IMR-90 (cell line): ENCODE measurements around the gene KCNJ1. TPM values are rescaled to one million over a fixed set of nuclear protein-coding genes. Genes with fewer than 3 reads are reported as not detected.

Experiments used
- ATAC-seq: fragments of 200-7000 bp; cut with Tn5 transposase; 2 replicates; pipeline ENCODE4 v1.9.1; 2020; ENCODE audit warnings: low read depth, mild to moderate bottlenecking, moderate library complexity
- BruUV-seq: library from RNA; stranded (reverse); fragments of 400-500 nt; replicated peaks from 2 replicates; lab custom pipeline; 2021; lab: Mats Ljungman, UMichigan
- CTCF ChIA-PET: fragments of 300-600 bp; formaldehyde crosslinking; extraction: SDS; loops from one replicate; lab custom pipeline; 2021; ENCODE audit warnings: antibody characterized with exemption; lab: Yijun Ruan, JAX
- POLR2A ChIA-PET: fragments of 300-600 bp; sonication (Branson Sonifier 250); formaldehyde crosslinking; loops from one replicate; lab custom pipeline; 2022; ENCODE audit warnings: antibody characterized with exemption; ENCODE audit not compliant: unreplicated experiment; lab: Charles Lee
- DNase-seq: peaks from one replicate; pipeline ENCODE4 v3.0.0; 2013
- H2AFZ ChIP-seq: replicated peaks from 2 replicates; pipeline ENCODE3; 2013; ENCODE audit warnings: low read length, mild to moderate bottlenecking; ENCODE audit not compliant: poor library complexity
- H2AK5ac ChIP-seq: 2 replicates; pipeline ENCODE4 v1.6.1; 2013; ENCODE audit warnings: low read depth, low read length, inconsistent platforms
- H2AK9ac ChIP-seq: replicated peaks from 2 replicates; pipeline ENCODE3; 2013; ENCODE audit warnings: mild to moderate bottlenecking, low read depth, low read length, moderate library complexity; ENCODE audit not compliant: poor library complexity
- H2BK120ac ChIP-seq: 2 replicates; pipeline ENCODE4 v1.6.1; 2013; ENCODE audit warnings: low read depth, low read length, inconsistent platforms
- H2BK15ac ChIP-seq: 3 replicates; pipeline ENCODE4 v1.6.1; 2013; ENCODE audit warnings: low read depth, low read length, inconsistent platforms
- H2BK20ac ChIP-seq: 2 replicates; pipeline ENCODE4 v1.6.1; 2013; ENCODE audit warnings: low read depth, mild to moderate bottlenecking, inconsistent platforms, low read length, moderate library complexity
- H2BK5ac ChIP-seq: 2 replicates; pipeline ENCODE4 v1.6.1; 2013; ENCODE audit warnings: mild to moderate bottlenecking, low read depth, low read length, inconsistent platforms; ENCODE audit not compliant: poor library complexity, severe bottlenecking
- H3K14ac ChIP-seq: replicated peaks from 2 replicates; pipeline ENCODE4 v1.6.1; 2013; ENCODE audit warnings: low read depth, low read length, inconsistent platforms
- H3K18ac ChIP-seq: 2 replicates; pipeline ENCODE4 v1.6.1; 2013; ENCODE audit warnings: low read depth, low read length, control low read depth
- H3K23ac ChIP-seq: 2 replicates; pipeline ENCODE4 v1.6.1; 2013; ENCODE audit warnings: low read depth, low read length, inconsistent platforms
- H3K27ac ChIP-seq: 2 replicates; pipeline ENCODE4 v1.5.1; 2013; ENCODE audit warnings: mild to moderate bottlenecking, control low read depth, low read length; ENCODE audit not compliant: insufficient read depth
- H3K27me3 ChIP-seq: 2 replicates; pipeline ENCODE4 v1.6.1; 2013; ENCODE audit warnings: low read length; ENCODE audit not compliant: control insufficient read depth, insufficient read depth
- H3K36me3 ChIP-seq: 2 replicates; pipeline ENCODE4 v1.6.1; 2013; ENCODE audit warnings: low read length, mixed read lengths; ENCODE audit not compliant: control insufficient read depth, insufficient read depth
- H3K4ac ChIP-seq: 2 replicates; pipeline ENCODE4 v1.6.1; 2013; ENCODE audit warnings: low read depth, low read length, inconsistent platforms
- H3K4me1 ChIP-seq: 2 replicates; pipeline ENCODE4 v1.6.1; 2013; ENCODE audit warnings: low read length, mixed read lengths; ENCODE audit not compliant: control insufficient read depth, insufficient read depth
- H3K4me2 ChIP-seq: 2 replicates; pipeline ENCODE4 v1.6.1; 2013; ENCODE audit warnings: low read depth, mild to moderate bottlenecking, control low read depth, low read length, moderate library complexity
- H3K4me3 ChIP-seq: 2 replicates; pipeline ENCODE4 v1.5.1; 2013; ENCODE audit warnings: low read depth, mild to moderate bottlenecking, control low read depth, low read length, moderate library complexity; ENCODE audit not compliant: insufficient read depth
- H3K56ac ChIP-seq: 2 replicates; pipeline ENCODE4 v1.6.1; 2013; ENCODE audit warnings: low read length, inconsistent platforms; ENCODE audit not compliant: insufficient read depth; ENCODE audit errors: extremely low read depth
- H3K79me1 ChIP-seq, 2 experiments: 2 replicates each; pipeline ENCODE4 v1.6.1; 2013; ENCODE audit warnings: low read length in 2 of 2, inconsistent platforms in 1 of 2, low read depth in 1 of 2
- H3K9ac ChIP-seq: 2 replicates; pipeline ENCODE4 v1.6.1; 2013; ENCODE audit warnings: low read depth, low read length, control low read depth
- H3K9me1 ChIP-seq: 2 replicates; pipeline ENCODE4 v1.6.1; 2013; ENCODE audit warnings: low read length, inconsistent platforms; ENCODE audit not compliant: insufficient read depth
- H3K9me3 ChIP-seq: 2 replicates; pipeline ENCODE4 v1.6.1; 2013; ENCODE audit warnings: low read length; ENCODE audit not compliant: control insufficient read depth, insufficient read depth
- H4K20me1 ChIP-seq: 2 replicates; pipeline ENCODE4 v1.6.1; 2013; ENCODE audit warnings: low read length, inconsistent platforms; ENCODE audit not compliant: insufficient read depth
- H4K5ac ChIP-seq: 2 replicates; pipeline ENCODE4 v1.6.1; 2013; ENCODE audit warnings: mild to moderate bottlenecking, low read depth, low read length, control low read depth
- H4K8ac ChIP-seq, 2 experiments: 2 replicates each; pipeline ENCODE4 v1.6.1; 2013; ENCODE audit warnings: low read depth in 2 of 2, low read length in 2 of 2, control low read depth in 1 of 2, inconsistent platforms in 1 of 2
- H4K91ac ChIP-seq: 2 replicates; pipeline ENCODE4 v1.6.1; 2013; ENCODE audit warnings: low read depth, low read length, inconsistent platforms; ENCODE audit not compliant: insufficient read depth
- BHLHE40 ChIP-seq: fragments of 150-350 bp; IDR thresholded peaks from 2 replicates; pipeline ENCODE4 v1.6.1; 2016; ENCODE audit warnings: mild to moderate bottlenecking, low read depth, low read length
- CEBPB ChIP-seq: IDR thresholded peaks from 2 replicates; pipeline ENCODE4 v1.6.1; 2012; ENCODE audit warnings: low read depth, low read length, improper control_type of control experiment
- CHD1 ChIP-seq: IDR thresholded peaks from 2 replicates; pipeline ENCODE4 v1.6.1; 2012; ENCODE audit warnings: low read depth, low read length, improper control_type of control experiment
- FOS ChIP-seq: fragments of 150-350 bp; IDR thresholded peaks from 2 replicates; pipeline ENCODE4 v1.6.1; 2016; ENCODE audit warnings: low read depth, low read length
- MAFK ChIP-seq: IDR thresholded peaks from 2 replicates; pipeline ENCODE4 v1.6.1; 2012; ENCODE audit warnings: low read depth, low read length, improper control_type of control experiment
- MAZ ChIP-seq: IDR thresholded peaks from 2 replicates; pipeline ENCODE4 v1.6.1; 2012; ENCODE audit warnings: low read depth, mild to moderate bottlenecking, low read length, improper control_type of control experiment, moderate library complexity, borderline replicate concordance
- MXI1 ChIP-seq: IDR thresholded peaks from 2 replicates; pipeline ENCODE4 v1.6.1; 2012; ENCODE audit warnings: low read depth, mild to moderate bottlenecking, low read length, moderate library complexity, borderline replicate concordance
- NFE2L2 ChIP-seq: fragments of 150-350 bp; IDR thresholded peaks from 2 replicates; pipeline ENCODE4 v1.6.1; 2016; ENCODE audit warnings: low read depth, mild to moderate bottlenecking, low read length
- POLR2A ChIP-seq: IDR thresholded peaks from 2 replicates; pipeline ENCODE4 v1.6.1; 2012; ENCODE audit warnings: mild to moderate bottlenecking, low read depth, low read length
- RAD21 ChIP-seq: IDR thresholded peaks from 2 replicates; pipeline ENCODE4 v1.6.1; 2012; ENCODE audit warnings: low read length, improper control_type of control experiment
- RCOR1 ChIP-seq: IDR thresholded peaks from 2 replicates; pipeline ENCODE4 v1.6.1; 2012; ENCODE audit warnings: mild to moderate bottlenecking, low read length, improper control_type of control experiment; ENCODE audit not compliant: insufficient replicate concordance
- RFX5 ChIP-seq: IDR thresholded peaks from 2 replicates; pipeline ENCODE4 v1.8.0; 2012; ENCODE audit warnings: low read depth, mild to moderate bottlenecking, low read length, moderate library complexity
- SMC3 ChIP-seq: fragments of 150-350 bp; IDR thresholded peaks from 2 replicates; pipeline ENCODE4 v1.6.1; 2016; ENCODE audit warnings: low read depth, mild to moderate bottlenecking, antibody characterized with exemption, low read length, moderate library complexity
- WGBS, 2 experiments: methylation state at CpG; one replicate each; pipeline versions ENCODE4 v1.1.5 to v1.1.7; 2013; ENCODE audit warnings: missing lambda C conversion rate in 2 of 2; ENCODE audit not compliant: insufficient read length in 1 of 2; ENCODE audit errors: extremely low coverage in 2 of 2; 5-methylcytosine and 5-hydroxymethylcytosine counted together
- dilution Hi-C: fragments of 300-500 bp; cut with HindIII; formaldehyde crosslinking; loops from one replicate; pipeline ENCODE4 v1.14.3; 2018; ENCODE audit warnings: low sequenced_read_pairs; ENCODE audit not compliant: unreplicated experiment
- in situ Hi-C: fragments of 300-500 bp; cut with MboI; formaldehyde crosslinking; loops from 3 replicates; pipeline ENCODE4 v1.14.3; 2019; ENCODE audit warnings: low sequenced_read_pairs, inconsistent platforms, mixed read lengths
- intact Hi-C: fragments of 100-400 bp; cut with micrococcal nuclease; formaldehyde crosslinking; loops from 2 replicates; pipeline ENCODE4 v1.10.0; 2022
- polyA plus RNA-seq, 3 experiments: library from polyadenylated mRNA; depleted of rRNA; stranded (reverse); fragments of >200 nt; gene quantifications; 2 replicates each; pipeline ENCODE4 v1.2.3, GENCODE V29; 2012; ENCODE audit warnings: low replicate concordance in 1 of 3
- total RNA-seq: library from RNA; depleted of rRNA; stranded (reverse); fragments of >200 nt; gene quantifications from 2 replicates; pipeline ENCODE4 v1.2.3, GENCODE V29; 2012
- TF ChIP-seq, protein P1 (sequence below): conservative IDR thresholded peaks from 2 replicates; pipeline ENCODE4 v1.5.1; 2012; ENCODE audit warnings: mild to moderate bottlenecking, low read depth, low read length, improper control_type of control experiment
- TF ChIP-seq, protein P2 (sequence below): fragments of 150-350 bp; IDR thresholded peaks from 2 replicates; pipeline ENCODE4 v1.6.1; 2016; ENCODE audit warnings: low read depth, mild to moderate bottlenecking, low read length, moderate library complexity, borderline replicate concordance

KCNJ1 gene
- total and polyA plus RNA-seq, 2 of the 4 experiments (the other 2 are of a cell fraction), result not detected

DNA sequence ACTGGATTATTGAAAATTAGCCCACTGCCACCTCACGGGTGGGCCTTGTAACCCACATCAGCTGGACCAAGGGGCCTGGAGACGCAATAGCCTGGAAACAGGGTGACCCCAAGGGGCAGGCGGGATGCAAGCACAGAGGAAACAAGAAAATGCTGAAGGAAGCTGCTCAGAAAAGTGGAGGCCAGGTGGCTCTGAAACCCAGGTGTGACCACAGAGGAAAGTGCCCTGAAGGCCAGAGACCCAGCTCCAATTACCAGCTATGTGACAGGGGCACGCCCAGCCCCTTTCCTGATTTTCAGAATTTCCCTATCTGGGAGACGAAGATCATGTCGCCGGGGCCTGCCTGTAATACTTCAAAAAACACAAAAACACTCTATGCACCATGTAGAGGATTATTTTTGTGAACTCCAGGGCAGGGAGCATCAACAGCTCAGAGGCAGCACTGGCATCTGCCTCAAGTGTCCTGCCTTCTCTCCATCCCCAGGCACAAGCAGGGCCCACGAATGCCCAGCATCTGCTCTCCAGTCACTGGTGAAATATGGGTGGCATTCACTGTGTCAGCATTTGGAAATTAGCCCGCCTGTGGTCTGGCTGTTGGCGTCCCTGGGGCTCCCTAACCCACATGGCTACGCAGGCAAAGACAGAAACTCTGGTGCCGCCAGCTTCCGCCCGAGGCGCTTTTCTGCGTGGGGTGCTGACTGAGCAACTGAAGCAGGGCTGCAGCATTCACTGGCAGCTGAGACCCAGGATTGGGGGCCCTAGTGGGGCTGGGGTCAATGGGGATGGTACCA is 6.3 kb downstream of the KCNJ1 start:
- H3K27ac ChIP-seq, result no peak overlapping the region
- H2BK120ac ChIP-seq, result no peak overlapping the region
- H4K91ac ChIP-seq, result no peak overlapping the region
- no peak overlapping the region for H3K18ac ChIP-seq
- no peak overlapping the region for H2BK5ac ChIP-seq
- ATAC-seq, result no peak
- no peak overlapping the region for H4K5ac ChIP-seq
- peak; percentile 7 for DNase-seq
- no peak overlapping the region for H4K8ac ChIP-seq
- no peak overlapping the region for H2AK9ac ChIP-seq
- intact Hi-C loops (no loop called here), dilution Hi-C loops (no loop called here), in situ Hi-C loops (no loop called here)
- WGBS, 2 experiments, result 94% methylated on average over 11 of the region's 16 CpGs; no CpG with 5 or more reads in 1 of the 2 experiments
- no TSS peak for BruUV-seq
- no peak overlapping the region for H3K4ac ChIP-seq
- no peak overlapping the region for H2AFZ ChIP-seq
- H3K9me1 ChIP-seq, result peaks cover 7% of the 10 kb centered on the region
- H3K4me1 ChIP-seq, result peaks cover 10% of the 10 kb centered on the region
- H3K79me1 ChIP-seq, result no peaks in the 10 kb centered on the region
- no peak overlapping the region for H3K23ac ChIP-seq
- TF ChIP-seq SMC3 (no peak), NFE2L2 (no peak), RAD21 (no peak), FOS (no peak), CEBPB (no peak), POLR2A (no peak), MAZ (no peak), BHLHE40 (no peak), MAFK (no peak), CHD1 (no peak), RFX5 (no peak), MXI1 (no peak), RCOR1 (no peak)
- TF ChIP-seq, protein P1, sequence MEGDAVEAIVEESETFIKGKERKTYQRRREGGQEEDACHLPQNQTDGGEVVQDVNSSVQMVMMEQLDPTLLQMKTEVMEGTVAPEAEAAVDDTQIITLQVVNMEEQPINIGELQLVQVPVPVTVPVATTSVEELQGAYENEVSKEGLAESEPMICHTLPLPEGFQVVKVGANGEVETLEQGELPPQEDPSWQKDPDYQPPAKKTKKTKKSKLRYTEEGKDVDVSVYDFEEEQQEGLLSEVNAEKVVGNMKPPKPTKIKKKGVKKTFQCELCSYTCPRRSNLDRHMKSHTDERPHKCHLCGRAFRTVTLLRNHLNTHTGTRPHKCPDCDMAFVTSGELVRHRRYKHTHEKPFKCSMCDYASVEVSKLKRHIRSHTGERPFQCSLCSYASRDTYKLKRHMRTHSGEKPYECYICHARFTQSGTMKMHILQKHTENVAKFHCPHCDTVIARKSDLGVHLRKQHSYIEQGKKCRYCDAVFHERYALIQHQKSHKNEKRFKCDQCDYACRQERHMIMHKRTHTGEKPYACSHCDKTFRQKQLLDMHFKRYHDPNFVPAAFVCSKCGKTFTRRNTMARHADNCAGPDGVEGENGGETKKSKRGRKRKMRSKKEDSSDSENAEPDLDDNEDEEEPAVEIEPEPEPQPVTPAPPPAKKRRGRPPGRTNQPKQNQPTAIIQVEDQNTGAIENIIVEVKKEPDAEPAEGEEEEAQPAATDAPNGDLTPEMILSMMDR, result no peak
- TF ChIP-seq, protein P2, sequence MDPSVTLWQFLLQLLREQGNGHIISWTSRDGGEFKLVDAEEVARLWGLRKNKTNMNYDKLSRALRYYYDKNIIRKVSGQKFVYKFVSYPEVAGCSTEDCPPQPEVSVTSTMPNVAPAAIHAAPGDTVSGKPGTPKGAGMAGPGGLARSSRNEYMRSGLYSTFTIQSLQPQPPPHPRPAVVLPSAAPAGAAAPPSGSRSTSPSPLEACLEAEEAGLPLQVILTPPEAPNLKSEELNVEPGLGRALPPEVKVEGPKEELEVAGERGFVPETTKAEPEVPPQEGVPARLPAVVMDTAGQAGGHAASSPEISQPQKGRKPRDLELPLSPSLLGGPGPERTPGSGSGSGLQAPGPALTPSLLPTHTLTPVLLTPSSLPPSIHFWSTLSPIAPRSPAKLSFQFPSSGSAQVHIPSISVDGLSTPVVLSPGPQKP, result no peak
- H2AK5ac ChIP-seq, result no peak overlapping the region
- no peak overlapping the region for H3K4me2 ChIP-seq
- no peak overlapping the region for H2BK20ac ChIP-seq
- H3K4me3 ChIP-seq, result no peak overlapping the region
- no peak overlapping the region for H3K56ac ChIP-seq
- H4K20me1 ChIP-seq, result no peaks in the 10 kb centered on the region; the same call in 1 of the 2 replicates
- no peaks in the 10 kb centered on the region for H3K36me3 ChIP-seq
- CTCF ChIA-PET, result interaction anchor here (0.8 kb wide), 1 partner anchor 704 kb away, joined by 3 read pairs; no protein-coding TSS in a partner anchor
- no peaks in the 10 kb centered on the region for H3K9me3 ChIP-seq
- H3K9ac ChIP-seq, result no peak overlapping the region
- H3K27me3 ChIP-seq, result peaks cover 21% of the 10 kb centered on the region
- H3K14ac ChIP-seq, result no peak overlapping the region
- no peak overlapping the region for H2BK15ac ChIP-seq
- POLR2A ChIA-PET, result no interaction called here
